Nephron (organoid): ENCODE data around the gene DUOXA2.
A peak's percentile ranks its signal among the peaks of the same experiment; 100 is the strongest.

Experiments used
- H3K27ac Mint-ChIP-seq, 3 experiments: 2 replicates each; pipeline ENCODE4 v1.8.0; 2020; ENCODE audit warnings: mixed read lengths in 3 of 3, mild to moderate bottlenecking in 2 of 3, moderate library complexity in 1 of 3
- H3K27me3 Mint-ChIP-seq: 2 replicates; pipeline ENCODE4 v1.8.0; 2021; ENCODE audit warnings: low read depth, mild to moderate bottlenecking, moderate library complexity, mixed read lengths
- H3K36me3 Mint-ChIP-seq: 2 replicates; pipeline ENCODE4 v1.8.0; 2020; ENCODE audit warnings: low read depth, mixed read lengths
- H3K4me1 Mint-ChIP-seq: 2 replicates; pipeline ENCODE4 v1.8.0; 2020; ENCODE audit warnings: mixed read lengths
- H3K4me3 Mint-ChIP-seq, 3 experiments: 2 replicates each; pipeline ENCODE4 v1.8.0; 2020; ENCODE audit warnings: mild to moderate bottlenecking in 3 of 3, mixed read lengths in 3 of 3, moderate library complexity in 2 of 3
- H3K9me3 Mint-ChIP-seq: 2 replicates; pipeline ENCODE4 v1.8.0; 2020; ENCODE audit warnings: mixed read lengths
- TF ChIP-seq, protein P1 (sequence below), 3 experiments: fragments of 200-600 bp; sonication (generic); IDR thresholded peaks; one replicate each; pipeline ENCODE4 v1.5.0; 2021; ENCODE audit warnings: antibody characterized with exemption in 3 of 3; ENCODE audit not compliant: unreplicated experiment in 3 of 3

Gene DUOXA2

DNA sequence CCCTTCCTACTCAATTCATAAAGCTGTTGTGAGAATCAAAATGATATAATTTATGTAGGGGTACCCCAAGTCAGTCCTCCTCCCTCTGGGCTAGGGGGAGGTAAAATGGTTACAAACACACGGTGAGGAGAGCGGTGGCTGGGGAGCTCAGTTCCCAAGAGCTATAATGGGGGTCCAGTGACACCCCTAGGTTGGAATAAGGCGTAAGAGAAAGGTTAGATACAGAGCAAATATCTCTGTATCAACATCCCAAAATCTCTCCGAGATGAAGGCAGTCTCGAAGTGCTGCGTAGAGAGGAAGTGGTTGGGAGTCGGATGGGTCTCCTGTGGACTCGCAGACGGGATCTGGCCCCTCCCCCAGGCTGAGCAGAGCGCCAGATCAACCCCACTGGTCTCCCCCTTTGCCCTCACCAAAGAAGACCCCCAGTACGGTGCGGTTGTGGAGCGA, 2.0 kb upstream of the DUOXA2 start:
- peak overlapping the region; percentile 26 to 62 (median 57) for H3K4me3 Mint-ChIP-seq
- peaks cover 6% of the 10 kb centered on the region for H3K4me1 Mint-ChIP-seq
- H3K9me3 Mint-ChIP-seq: no peaks in the 10 kb centered on the region
- TF ChIP-seq, protein P1, sequence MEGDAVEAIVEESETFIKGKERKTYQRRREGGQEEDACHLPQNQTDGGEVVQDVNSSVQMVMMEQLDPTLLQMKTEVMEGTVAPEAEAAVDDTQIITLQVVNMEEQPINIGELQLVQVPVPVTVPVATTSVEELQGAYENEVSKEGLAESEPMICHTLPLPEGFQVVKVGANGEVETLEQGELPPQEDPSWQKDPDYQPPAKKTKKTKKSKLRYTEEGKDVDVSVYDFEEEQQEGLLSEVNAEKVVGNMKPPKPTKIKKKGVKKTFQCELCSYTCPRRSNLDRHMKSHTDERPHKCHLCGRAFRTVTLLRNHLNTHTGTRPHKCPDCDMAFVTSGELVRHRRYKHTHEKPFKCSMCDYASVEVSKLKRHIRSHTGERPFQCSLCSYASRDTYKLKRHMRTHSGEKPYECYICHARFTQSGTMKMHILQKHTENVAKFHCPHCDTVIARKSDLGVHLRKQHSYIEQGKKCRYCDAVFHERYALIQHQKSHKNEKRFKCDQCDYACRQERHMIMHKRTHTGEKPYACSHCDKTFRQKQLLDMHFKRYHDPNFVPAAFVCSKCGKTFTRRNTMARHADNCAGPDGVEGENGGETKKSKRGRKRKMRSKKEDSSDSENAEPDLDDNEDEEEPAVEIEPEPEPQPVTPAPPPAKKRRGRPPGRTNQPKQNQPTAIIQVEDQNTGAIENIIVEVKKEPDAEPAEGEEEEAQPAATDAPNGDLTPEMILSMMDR (IDR thresholded peaks at IDR 0.05; ENCODE audit: unreplicated experiment in 3 of 3): no peak
- peaks cover 89% of the 10 kb centered on the region for H3K27me3 Mint-ChIP-seq
- no peak overlapping the region for H3K27ac Mint-ChIP-seq
- no peaks in the 10 kb centered on the region for H3K36me3 Mint-ChIP-seq

DNA sequence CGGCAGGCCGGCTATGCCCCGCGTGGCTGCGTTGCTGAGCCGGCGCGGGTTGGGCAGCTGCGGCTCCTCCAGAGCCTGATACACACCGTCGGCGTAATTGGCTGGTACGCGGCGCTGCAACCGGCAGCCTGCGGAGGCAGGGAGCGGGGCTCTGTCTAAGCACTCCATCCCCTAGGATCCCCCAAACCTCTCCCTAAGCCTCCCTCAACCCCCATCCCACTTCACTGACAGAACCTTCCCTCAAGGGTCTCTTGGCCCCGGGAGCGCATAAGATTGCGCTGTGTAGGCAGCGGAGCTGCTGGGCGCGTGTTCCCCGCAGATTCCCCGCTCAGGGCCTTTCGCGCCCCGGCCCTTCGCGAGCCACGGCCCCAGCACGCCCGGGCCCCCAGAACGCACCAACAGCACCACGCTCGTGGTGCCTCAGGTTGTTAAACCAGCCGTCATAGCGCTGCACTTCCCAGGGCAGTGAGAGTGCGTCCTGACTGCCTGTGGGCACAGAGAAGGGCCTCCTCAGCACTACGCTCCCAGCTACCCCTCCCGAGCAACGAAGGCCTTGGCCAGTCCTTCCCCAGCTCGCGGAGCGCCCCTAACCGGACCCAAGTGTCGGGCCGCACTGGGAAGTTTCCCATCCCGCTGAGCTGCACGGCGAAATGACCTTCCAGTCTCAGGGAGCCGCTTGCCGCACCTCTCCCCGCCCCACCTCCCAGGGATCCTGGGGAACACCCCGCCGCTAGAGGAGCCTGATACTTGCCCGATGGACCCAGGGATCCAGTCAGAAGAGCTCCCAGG, 1.3 kb upstream of the DUOXA2 start:
- TF ChIP-seq, protein P1 (IDR thresholded peaks at IDR 0.05; ENCODE audit: unreplicated experiment in 3 of 3): no peak
- Mint-ChIP-seq H3K4me1 (peaks cover 6% of the 10 kb centered on the region), H3K4me3 (peak overlapping the region in 2 of 3 experiments; percentile 57 to 62), H3K27ac (no peak overlapping the region), H3K36me3 (no peaks in the 10 kb centered on the region), H3K9me3 (no peaks in the 10 kb centered on the region), H3K27me3 (peaks cover 92% of the 10 kb centered on the region)

DNA sequence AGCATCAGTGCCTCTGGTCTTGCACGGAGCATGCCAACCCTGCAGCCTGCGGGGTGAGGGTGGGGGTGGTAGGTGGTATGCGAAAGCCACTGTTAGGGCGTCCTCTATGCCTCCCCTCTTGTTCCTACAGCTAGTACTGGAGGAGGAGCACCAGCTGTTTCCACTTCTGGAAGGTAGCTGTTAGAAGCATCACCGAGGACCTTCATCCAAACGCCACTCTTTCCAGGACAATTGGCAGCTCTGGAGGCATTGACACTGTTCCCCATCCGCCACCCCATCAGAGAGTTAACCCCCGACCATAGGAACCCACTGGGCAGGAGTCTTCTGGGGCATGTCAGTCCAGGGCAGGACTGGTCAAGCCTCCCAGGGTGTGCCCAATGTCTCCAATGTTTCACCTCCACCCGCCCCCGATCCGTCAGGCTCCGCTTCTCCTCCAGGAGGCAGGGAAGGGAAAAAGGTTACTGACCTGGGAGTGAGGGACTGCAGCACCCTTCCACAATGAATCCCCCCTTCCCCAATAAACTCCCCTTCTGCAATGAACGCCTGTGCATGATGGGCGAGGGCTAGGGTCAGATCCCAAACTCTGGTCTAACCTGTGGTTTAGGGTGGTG, 641 bp upstream of the DUOXA2 start:
- H3K4me1 Mint-ChIP-seq: peaks cover 11% of the 10 kb centered on the region
- no peaks in the 10 kb centered on the region for H3K9me3 Mint-ChIP-seq
- H3K27me3 Mint-ChIP-seq: peaks cover 92% of the 10 kb centered on the region
- no peak overlapping the region for H3K27ac Mint-ChIP-seq
- peak overlapping the region in 1 of 3 experiments; percentile 42 for H3K4me3 Mint-ChIP-seq
- TF ChIP-seq, protein P1 (IDR thresholded peaks at IDR 0.05; ENCODE audit: unreplicated experiment in 3 of 3): no peak
- no peaks in the 10 kb centered on the region for H3K36me3 Mint-ChIP-seq

DNA sequence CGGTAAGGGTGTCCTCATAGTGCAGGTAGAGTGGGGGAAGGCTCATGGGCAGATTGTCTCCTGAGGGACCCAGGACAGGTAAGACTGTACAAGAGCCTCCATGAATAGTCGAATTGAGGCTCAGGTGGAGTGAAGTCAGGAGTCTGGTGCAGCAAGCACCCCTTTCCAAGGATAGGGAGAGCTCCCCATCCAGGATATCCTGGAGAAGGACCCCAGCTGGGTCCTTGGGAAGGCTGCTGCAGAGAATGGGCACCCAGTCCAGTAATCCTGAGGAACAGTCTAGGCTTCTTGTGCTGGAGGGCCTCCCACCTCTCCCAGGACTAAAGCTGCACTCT, 592 bp downstream of the DUOXA2 start:
- Mint-ChIP-seq H3K4me1 (peaks cover 11% of the 10 kb centered on the region), H3K27me3 (peaks cover 84% of the 10 kb centered on the region), H3K9me3 (no peaks in the 10 kb centered on the region), H3K4me3 (peak overlapping the region; percentile 34 to 44 (median 42)), H3K27ac (no peak overlapping the region), H3K36me3 (no peaks in the 10 kb centered on the region)
- TF ChIP-seq, protein P1 (IDR thresholded peaks at IDR 0.05; ENCODE audit: unreplicated experiment in 3 of 3): no peak

DNA sequence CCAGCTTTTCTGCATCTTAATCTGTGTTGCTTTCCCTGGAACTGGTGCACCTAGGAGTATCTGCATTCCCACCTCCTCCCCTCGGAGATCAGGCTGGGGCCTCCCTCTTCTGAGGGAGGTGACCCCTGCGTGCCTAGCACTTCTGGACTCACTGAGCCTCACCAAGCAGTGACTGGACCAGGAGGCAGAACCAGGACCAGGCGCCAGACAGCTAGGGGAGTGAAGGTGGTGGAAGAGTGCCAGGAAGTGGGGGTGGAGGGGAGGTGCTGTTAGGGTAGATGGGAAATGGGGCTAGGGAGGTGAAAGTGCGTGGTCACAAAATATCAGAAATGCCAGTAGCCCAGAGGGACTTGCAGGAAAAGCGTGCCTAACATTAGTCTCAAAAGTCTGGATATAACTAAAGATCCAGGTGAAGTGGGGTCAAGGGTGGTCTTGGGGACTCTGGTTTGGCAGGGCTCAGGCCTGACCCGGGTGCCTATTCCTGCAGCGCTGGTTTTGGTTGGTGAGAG, 1.2 kb downstream of the DUOXA2 start:
- peaks cover 81% of the 10 kb centered on the region for H3K27me3 Mint-ChIP-seq
- no peaks in the 10 kb centered on the region for H3K9me3 Mint-ChIP-seq
- H3K4me3 Mint-ChIP-seq: no peak overlapping the region
- no peaks in the 10 kb centered on the region for H3K36me3 Mint-ChIP-seq
- H3K4me1 Mint-ChIP-seq: peaks cover 11% of the 10 kb centered on the region
- H3K27ac Mint-ChIP-seq: no peak overlapping the region
- TF ChIP-seq, protein P1 (IDR thresholded peaks at IDR 0.05; ENCODE audit: unreplicated experiment in 3 of 3): no peak
